CD4-positive, alpha-beta T cell treated with Interleukin-4 for 1 hour (primary cell): ENCODE measurements around the gene CLTB.
"Not testable (repeated sequence)": the region's sequence is repeated elsewhere in the genome, so short reads cannot be mapped to it uniquely, and the experiment has no call there.

Source experiments
- DNase-seq, 2 donors: peaks; one replicate each; pipeline ENCODE4 v3.0.0-alpha.2; 2020 to 2022

The CLTB gene

GRCh38 chr5:176426876-176427275 lies 10.5 kb upstream of the CLTB start:
- DNase-seq: no peak

- DNase-seq: no peak
Measured at GRCh38 chr5:176425791-176426190, 9.5 kb upstream of the CLTB start.

GRCh38 chr5:176425138-176425537 lies 8.8 kb upstream of the CLTB start:
- no peak for DNase-seq

- no peak for DNase-seq
Measured at GRCh38 chr5:176424181-176424580, 7.8 kb upstream of the CLTB start.

GRCh38 chr5:176420972-176421544 lies 4.7 kb upstream of the CLTB start:
- DNase-seq: no peak

- DNase-seq: no peak
Measured at GRCh38 chr5:176420086-176420485, 3.7 kb upstream of the CLTB start.

GRCh38 chr5:176418251-176418650 lies 1.9 kb upstream of the CLTB start:
- DNase-seq: no peak

- no peak for DNase-seq
Measured at GRCh38 chr5:176416965-176417364, 626 bp upstream of the CLTB start.

- DNase-seq: no peak
Measured at GRCh38 chr5:176415240-176415951, 943 bp downstream of the CLTB start.

- DNase-seq: no peak
Measured at GRCh38 chr5:176414704-176415103, 1.6 kb downstream of the CLTB start.

GRCh38 chr5:176413709-176414191 lies 2.6 kb downstream of the CLTB start:
- no peak for DNase-seq

- DNase-seq: peak in 1 of 2 donors; percentile 7
Measured at GRCh38 chr5:176413255-176413565, 3.1 kb downstream of the CLTB start.

GRCh38 chr5:176412517-176413254 lies 3.7 kb downstream of the CLTB start:
- peak in 1 of 2 donors; percentile 6 for DNase-seq

- no peak for DNase-seq
Measured at GRCh38 chr5:176410486-176411180, 5.7 kb downstream of the CLTB start.

GRCh38 chr5:176409765-176410164 lies 6.6 kb downstream of the CLTB start:
- no peak for DNase-seq

GRCh38 chr5:176408590-176408989 lies 7.7 kb downstream of the CLTB start:
- no peak for DNase-seq

GRCh38 chr5:176408252-176408573 lies 8.1 kb downstream of the CLTB start:
- not testable (repeated sequence) for DNase-seq

- no peak for DNase-seq
Measured at GRCh38 chr5:176407456-176408251, 8.7 kb downstream of the CLTB start.

- DNase-seq: peak in 1 of 2 donors; percentile 7
Measured at GRCh38 chr5:176406436-176407052, 9.8 kb downstream of the CLTB start.

GRCh38 chr5:176405656-176406435 lies 10.5 kb downstream of the CLTB start:
- peak in 1 of 2 donors; percentile 1 for DNase-seq
